ENCODE measurements around the gene ACTL6B.
"Not testable (repeated sequence)": the region's sequence is repeated elsewhere in the genome, so short reads cannot be mapped to it uniquely, and the experiment has no call there.

ACTL6B gene

DNA sequence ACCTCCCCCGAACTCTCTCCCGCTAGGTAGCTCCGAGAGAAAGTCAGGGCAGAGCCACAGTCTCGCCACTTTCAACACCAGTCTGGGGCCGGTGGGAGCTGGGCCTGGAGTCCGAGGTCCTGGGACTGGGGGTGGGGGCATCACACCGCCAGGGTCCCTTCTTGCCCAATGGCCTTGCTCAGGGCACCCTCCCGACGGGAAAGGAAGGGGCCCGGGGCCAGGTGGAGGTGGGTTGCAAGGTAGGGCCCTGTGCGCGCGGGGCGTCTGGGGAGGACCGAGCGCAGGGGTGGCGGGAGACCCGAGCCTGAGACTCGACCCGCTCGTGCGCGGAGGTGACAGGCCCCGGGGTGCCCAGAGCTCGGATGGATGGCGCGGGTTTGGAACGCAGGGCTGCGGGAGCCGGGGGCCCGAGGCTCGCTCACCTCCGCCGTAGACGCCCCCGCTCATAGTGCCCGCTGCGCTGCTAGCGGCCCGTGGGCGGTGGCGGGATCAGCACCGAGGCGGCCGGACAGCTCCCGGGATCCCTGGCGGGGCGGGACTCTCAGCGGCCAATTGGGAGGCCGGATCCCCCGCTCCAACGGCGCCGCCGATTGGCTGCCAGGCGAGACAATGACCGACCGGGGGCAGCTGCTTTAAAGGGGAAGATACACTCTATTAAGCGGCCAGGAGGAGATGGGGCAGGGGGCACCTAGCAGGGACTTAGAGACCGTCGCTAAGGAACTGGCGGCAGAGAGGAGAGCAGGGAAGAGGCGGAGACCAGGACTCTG, at the start of gene ACTL6B:
TSS of gene ACTL6B (minus strand) at position 541 of the 767 bp plus-strand sequence. CDS start at position 447, 94 bp downstream.
- TF ChIP-seq, protein P1, sequence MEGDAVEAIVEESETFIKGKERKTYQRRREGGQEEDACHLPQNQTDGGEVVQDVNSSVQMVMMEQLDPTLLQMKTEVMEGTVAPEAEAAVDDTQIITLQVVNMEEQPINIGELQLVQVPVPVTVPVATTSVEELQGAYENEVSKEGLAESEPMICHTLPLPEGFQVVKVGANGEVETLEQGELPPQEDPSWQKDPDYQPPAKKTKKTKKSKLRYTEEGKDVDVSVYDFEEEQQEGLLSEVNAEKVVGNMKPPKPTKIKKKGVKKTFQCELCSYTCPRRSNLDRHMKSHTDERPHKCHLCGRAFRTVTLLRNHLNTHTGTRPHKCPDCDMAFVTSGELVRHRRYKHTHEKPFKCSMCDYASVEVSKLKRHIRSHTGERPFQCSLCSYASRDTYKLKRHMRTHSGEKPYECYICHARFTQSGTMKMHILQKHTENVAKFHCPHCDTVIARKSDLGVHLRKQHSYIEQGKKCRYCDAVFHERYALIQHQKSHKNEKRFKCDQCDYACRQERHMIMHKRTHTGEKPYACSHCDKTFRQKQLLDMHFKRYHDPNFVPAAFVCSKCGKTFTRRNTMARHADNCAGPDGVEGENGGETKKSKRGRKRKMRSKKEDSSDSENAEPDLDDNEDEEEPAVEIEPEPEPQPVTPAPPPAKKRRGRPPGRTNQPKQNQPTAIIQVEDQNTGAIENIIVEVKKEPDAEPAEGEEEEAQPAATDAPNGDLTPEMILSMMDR (IDR thresholded peaks at IDR 0.05; ENCODE audit: extremely low read depth, missing control alignments): no peak
- peak; percentile 68 for DNase-seq (ENCODE audit: low spot score)

DNA sequence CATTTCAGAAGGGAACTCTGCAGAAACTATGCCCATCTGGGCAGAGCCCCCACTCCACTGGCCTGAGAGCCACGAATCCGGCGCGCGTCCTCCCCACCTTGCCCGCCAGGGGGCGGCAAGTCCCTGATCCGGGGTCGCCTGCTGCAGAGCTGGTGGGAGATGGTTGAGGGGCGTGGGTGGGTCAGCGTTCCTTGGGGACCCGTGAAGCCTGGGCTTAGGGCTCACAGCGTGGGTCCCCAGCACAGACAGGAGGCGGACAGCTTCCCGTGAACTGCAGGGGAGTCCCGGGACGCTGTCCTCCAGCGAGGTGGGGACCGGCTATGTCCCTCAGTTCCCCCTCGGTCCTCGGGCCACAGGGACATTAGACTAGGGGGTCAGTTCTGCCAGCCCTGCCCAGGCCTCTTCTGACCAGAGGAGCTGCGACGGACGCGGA, 49.1 kb upstream of the ACTL6B start:
- TF ChIP-seq, protein P1 (IDR thresholded peaks at IDR 0.05; ENCODE audit: extremely low read depth, missing control alignments): peak; percentile 80
- DNase-seq (ENCODE audit: low spot score): peak; percentile 86

DNA sequence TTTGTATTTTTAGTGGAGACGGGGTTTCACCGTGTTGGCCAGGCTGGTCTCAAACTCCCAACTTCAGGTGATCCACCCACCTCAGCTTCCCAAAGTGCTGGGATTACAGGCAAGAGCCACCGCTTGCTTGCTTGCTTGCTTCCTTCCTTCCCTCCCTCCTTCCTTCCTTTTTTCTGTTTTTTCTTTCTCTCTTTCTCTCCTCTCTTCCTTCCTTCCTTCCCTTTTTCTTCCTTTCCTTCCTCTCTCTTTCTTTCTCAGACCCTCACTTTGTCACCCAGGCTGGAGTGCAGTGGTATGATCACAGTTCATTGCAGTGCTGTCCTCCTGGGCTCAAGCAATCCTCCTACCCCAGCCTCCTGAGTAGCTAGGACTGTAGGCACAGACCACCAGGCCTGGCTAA, 44.8 kb upstream of the ACTL6B start:
- DNase-seq (ENCODE audit: low spot score): not testable (repeated sequence)

DNA sequence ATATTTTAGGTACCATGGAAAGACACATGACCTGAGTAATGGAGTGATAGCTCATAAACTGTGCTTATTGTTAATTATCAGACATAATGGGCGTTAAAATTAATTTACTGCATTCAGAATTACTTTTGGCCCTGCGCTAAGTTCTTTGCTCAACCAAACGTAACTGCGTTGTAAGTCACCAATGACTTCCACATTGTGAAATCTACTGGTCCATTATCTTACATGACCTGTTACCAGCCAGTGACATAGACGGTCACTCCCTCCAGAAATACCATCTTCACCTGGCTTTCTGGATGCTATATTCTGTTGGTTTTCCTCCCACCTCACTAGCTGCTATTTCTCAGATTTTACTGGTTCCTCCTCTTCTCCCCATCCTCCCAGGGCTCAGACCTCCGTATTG, 42.8 kb upstream of the ACTL6B start:
- DNase-seq (ENCODE audit: low spot score): no peak
- TF ChIP-seq, protein P1 (IDR thresholded peaks at IDR 0.05; ENCODE audit: extremely low read depth, missing control alignments): no peak

DNA sequence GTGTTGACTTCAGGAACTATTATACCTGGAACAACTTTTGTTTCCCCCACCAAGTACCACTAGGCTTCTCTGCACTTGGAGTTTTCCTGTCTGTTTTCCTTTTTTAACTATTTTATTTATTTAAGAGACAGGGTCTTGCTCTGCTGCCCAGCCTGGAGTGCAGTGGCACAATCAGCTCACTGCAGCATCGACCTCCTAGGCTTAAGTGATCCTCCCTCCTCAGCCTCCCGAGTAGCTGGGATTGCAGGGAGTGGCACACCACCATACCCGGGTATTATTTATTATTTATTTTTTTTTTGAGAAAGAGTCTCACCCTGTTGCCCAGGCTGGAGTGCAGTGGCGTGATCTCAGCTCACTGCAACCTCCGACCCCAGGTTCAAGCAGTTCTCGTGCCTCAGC, 39.9 kb upstream of the ACTL6B start:
- DNase-seq (ENCODE audit: low spot score): no peak
- TF ChIP-seq, protein P1 (IDR thresholded peaks at IDR 0.05; ENCODE audit: extremely low read depth, missing control alignments): no peak

DNA sequence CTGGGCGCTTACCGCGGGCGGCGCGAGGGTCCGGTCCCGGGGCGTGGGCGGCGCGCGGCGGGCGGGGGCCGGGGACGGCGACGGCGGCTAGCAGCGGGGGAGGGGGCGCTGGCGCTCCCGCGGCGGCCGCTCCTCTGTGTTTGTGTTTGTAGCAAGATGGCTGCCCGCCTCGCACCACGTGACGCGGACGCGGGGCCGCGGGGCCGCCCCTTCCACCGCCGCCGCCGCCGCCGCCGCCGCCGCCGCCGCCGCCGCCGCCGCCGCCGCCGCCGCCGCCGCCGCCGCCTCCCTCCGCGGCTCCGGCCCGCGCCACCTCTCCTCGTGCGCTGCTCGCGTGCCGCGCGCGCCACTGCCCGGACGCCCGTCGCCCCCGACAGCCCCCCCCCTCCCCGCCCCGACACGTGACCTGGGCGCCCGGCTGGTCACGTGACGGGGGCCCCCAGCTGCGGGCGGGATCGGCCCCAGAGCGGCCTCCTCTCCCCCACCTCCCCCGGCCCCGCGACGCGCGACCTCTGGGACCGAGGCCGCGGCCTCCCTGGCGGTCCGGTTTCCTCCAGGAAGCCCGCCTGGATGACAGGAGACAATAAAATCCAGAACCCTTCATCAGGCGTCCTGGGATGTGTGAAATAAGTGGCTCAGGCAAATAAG, 38.0 kb upstream of the ACTL6B start, which contains the start of gene GIGYF1:
TSS of gene GIGYF1 (minus strand) at position 153 of the 648 bp plus-strand sequence. CDS start 6,012 bp downstream, outside the sequence.
- peak; percentile 93 for DNase-seq (ENCODE audit: low spot score)
- TF ChIP-seq, protein P1 (IDR thresholded peaks at IDR 0.05; ENCODE audit: extremely low read depth, missing control alignments): no peak

DNA sequence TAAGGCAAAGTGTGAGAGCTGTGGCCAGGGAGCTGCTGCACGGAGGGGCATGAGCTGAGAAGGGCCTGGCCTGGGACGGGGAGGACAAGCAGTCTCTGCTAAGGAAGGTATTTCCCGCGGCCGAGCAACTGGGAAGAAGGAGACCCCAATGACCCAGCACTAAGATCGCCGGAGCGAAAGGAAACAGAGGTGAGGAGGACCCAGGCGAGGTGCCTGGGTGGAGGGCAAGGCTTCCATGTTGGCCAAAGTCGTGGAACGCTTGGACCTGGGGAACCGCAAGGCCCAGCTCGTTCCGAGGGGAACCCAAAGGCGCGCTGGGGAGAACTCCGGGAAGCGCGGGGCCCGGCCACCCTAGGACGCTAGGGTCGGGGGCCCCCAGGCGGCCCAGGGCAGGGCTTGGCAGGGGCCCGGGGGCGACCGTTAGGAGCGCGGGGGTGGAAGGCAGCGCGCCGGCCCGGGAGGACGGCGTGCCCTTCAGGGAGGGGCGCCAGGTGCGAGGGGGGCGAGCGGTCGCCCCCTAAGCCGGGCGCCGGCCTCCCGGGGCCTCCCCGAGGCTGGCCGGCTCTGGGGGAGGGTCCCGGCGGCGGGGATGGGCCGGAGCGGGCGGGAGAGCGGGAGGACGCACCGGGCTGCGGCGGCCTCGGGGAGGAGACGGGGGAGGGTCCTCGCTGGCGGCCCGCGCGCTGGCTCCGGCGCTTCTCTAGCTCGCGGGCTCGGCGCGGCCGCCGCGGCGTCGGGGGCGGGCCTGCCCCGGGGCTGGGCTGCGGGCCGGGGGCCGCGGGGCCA, 37.3 kb upstream of the ACTL6B start:
- peak; percentile 30 for DNase-seq (ENCODE audit: low spot score)
- TF ChIP-seq, protein P1 (IDR thresholded peaks at IDR 0.05; ENCODE audit: extremely low read depth, missing control alignments): no peak
